HG03354 (cell line): ENCODE measurements around the gene AATF.
"Not testable (repeated sequence)": the region's sequence is repeated elsewhere in the genome, so short reads cannot be mapped to it uniquely, and the experiment has no call there.

ENCODE experiments used
- ATAC-seq: cut with Tn5 transposase; IDR thresholded peaks from one replicate; pipeline ENCODE4 v1.9.1; 2021; ENCODE audit warnings: mild to moderate bottlenecking; ENCODE audit not compliant: unreplicated experiment, poor library complexity, severe bottlenecking

Gene AATF

DNA sequence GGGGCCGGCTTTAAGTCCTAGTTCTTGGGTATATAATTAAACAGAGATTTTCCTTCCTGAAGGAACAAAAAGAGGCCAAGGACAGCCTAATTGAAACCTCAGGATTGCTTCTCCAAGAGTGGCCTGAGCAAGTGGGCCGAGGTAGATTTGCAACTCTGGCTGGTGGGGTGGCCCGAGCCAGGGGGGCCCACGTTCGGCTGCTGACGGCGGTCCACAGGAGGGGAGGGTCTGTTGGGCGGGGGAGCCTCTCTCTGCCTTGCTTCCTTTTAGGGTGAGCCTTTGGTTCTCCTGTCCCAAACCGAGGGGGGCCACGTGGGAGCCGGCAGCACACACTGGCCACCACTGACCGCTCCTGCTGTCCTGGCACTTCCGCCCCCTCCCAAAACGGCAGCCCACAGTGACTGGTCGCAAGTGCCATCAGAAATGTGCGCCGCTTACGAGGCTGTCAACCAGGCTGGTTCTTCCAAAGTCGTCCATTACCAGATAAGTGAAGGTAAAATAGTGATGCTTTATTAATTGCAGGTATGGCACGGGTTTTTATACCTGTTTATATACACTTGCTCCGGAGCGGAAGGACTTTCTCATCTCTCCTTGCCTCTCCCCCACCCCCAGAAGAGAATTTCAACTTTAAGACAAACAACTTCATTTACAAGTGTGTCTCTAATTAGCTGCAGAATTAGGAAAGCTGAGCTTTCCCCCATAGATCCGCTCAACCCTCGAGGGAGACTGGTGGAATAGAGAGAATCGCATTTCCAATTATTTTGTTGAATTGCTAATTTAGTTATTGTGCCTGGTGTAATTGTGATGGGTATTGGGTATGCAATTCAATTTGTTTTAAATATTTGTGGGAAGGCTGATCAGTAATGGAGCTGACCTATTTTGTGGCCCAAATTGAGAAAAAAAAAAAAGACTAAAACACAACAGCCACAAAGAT, 117.8 kb downstream of the AATF start:
- no peak for ATAC-seq

DNA sequence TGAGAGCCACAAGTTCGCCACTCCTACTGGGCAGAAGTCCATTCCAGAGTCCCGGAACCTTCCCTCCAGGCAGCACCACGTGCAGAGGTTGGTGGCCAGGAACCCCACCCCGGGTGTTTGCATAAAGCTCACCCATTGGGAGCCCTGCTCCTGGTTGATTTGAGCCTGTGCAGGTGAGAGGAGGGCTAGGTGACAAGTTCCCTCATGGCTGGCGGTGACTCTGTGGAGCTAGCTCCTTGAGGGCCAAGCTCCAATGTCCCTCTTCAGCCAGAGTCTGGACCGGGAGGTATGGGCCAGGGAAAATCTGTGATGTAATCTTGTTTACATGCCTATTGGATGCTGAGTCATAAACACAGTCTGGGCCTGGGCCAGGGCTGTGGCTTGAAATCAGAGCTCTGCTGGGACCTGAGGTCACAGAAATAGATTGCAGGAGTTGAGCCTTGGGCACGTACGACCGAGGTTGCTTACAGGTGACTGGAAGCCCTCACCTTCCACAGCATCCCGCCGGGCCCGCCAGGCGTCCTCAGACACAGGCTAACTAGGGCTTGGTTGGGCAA, 118.9 kb downstream of the AATF start:
- no peak for ATAC-seq

DNA sequence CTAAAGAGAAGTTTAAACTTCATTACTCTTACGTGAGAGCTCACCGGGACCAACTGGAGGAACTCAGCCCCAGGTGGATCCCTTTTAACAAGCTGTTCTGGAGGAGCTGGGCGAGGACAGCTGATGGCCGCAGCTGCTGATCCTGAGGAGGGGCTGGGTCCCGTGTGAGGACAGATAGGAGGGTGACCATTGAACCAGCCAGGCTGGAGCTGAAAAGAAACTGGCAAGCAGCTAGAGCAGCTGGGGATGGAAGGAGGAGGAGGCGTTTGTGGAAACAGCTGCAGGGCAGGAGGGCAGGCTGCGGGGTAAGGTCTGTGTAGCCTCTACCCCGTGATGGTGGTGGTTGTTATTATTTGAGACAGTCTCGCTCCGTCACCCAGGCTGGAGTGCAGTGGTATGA, 119.5 kb downstream of the AATF start:
- no peak for ATAC-seq

DNA sequence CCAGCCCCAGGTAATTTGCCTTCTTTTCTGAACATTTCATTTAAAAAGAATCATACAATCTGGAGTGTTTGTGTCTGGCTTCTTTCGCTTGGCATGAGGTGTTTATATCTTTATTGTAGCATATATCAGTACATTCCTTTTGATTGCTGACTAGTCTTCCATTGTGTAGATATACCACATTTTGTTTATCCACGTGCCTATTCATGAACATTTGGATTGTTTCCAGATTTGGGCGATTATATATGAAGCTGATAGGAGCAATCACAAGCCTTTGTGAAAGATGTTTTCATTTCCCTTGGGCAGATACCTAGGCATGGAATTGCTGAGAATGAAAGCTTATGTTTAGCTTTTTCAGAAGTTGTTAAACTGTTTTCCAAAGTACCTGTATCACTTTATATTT, 120.3 kb downstream of the AATF start:
- ATAC-seq, result no peak

DNA sequence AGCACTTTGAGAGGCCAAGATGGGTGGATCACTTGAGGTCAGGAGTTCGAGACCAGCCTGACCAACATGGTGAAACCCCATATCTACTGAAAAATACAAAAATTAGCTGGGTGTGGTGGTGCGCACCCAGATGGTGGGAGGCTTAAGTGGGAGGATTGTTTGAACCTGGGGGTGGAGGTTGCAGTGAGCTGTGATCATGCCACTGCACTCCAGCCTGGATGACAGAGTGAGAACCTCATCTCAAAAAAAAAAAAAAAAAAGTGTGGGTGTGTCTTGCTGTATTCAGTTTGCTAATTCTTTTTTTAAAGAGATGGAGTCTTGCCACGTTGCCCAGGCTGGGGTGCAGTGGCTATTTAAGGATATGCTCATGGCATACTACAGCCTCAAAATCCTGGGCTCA, 124.7 kb downstream of the AATF start:
- ATAC-seq, result not testable (repeated sequence)

DNA sequence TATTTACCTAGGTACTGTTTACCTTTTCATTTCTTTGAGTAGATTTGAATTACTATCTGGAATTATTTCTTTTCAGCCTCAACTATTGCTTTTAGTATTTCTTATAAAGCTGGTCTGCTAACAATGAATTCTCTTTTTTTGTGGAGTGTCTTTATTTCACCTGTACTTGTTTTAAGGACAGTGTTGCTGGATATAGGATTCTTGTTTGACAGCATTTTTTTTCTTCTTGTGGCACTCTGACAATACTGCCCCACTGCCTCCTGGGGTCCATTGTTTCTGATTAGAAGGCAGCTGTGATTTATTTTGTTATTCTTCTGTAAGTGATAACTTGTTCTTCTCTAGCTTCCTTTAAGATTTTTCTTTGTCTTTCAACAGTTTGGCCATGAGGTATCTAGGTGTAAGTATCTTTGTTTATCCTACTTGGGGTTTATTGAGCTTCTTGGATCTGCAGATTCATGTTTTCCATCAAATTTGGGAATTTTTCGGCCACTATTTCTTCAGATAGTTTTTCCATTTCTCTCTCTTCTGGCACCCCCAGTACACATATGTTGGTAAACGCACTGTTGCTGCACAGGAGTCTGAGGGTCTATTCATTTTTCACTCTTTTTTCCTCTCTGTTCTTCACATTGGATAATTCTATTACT, 130.4 kb downstream of the AATF start:
- no peak for ATAC-seq

DNA sequence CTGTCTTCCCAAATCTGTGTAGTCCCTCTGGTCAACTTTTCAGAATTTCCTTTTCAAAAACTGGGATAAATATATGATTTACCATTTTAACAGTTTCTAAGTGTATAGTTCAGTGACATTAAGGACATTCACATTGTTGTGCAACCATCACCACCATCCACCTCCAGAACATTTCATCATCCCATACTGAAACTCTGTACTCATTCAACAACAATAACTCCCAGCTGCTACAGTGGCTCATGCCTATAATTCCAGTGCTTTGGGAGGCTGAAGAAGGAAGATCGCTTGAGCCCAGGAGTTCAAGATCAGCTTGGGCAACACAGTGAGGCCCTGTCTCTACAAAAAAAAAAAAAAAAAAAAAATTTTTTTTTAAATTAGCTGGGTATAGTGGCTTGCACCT, 131.0 kb downstream of the AATF start:
- no peak for ATAC-seq

DNA sequence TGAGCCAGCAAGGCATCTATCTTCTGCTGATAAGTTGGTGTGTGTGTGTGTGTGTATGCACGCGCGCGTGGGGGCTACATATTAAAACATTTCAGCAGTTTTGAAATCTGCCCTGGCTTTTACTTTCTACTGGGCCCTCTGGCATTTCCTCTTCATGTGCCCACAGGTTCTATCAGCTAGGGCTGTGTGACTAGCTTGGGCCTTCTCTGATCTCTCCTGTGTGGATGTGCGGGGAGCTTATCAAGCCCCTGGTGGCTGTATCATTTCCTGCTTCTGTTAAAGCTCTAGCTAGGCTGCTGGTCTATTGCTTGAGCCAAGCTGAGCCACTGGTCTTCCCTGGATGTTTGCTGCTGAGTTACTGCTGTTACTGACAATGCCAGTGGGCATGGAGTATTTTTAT, 132.5 kb downstream of the AATF start:
- ATAC-seq, result no peak

DNA sequence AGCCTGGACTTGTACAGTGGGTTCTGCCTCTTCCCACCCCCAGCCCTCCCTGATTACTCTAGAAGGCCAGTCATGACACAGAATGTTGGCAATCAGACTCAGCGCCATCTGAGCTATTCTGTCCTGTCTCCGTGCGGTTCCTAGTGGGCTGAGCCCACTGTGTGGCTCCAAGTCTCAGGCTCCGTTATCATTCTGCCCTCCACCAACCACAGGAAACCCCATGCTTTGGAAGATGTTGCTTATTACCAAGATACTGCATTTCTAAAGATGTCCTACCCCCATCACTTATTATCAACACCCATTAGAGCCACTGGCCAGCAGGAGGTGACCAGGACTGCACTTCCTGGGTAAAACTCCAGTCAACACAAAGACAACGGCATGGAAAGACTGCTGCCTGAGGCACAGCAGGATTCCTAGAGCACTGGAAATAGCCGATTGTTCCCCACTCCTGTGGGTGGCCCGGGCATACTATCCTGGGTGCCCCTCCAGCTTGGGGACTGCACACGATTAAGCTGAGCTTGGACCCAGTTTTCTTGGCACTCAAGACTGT, 133.6 kb downstream of the AATF start:
- ATAC-seq, result no peak

DNA sequence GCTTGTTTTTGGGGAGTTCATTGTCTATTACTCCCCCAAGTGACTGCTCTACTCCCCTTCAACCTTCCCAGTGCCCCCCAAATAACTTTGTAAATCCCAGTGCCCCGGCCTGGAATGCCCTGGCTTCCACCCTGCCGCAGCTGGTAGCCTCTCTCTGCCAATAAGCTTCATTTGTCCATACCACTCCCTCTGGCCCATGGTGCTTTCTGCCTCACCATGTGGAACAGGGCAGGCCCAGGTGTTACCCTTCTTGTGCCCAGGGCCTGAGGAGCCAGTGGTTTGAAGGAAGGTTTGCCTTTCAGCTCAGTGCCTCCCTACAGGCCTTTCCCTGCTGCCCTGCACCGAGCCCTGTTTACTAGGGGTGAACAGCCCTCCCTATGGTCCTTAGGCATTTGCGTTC, 134.2 kb downstream of the AATF start:
- no peak for ATAC-seq

GRCh38 chr17:37083456-37083855, 134.7 kb downstream of the AATF start:
- ATAC-seq, result no peak

DNA sequence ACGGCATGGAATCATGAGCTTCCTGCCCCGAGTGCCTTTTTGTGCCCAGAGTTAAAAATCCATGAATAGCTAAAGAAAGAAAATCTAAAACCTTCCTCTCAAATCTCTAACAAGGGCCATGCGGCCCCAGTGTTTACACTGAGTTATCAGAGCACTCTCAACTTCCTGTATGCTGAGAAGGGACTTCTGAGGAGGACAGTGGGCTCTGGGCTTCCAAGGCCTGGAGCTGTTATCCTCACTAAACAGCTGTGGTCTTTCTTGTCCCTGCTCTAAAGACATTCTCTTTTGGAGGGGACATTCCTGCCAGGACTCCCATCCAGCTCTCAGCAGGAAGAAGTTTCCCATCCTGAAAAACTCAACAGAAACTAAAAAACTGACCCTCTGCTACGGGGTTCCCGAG, 135.6 kb downstream of the AATF start:
- ATAC-seq, result no peak

GRCh38 chr17:37086334-37086733, 137.6 kb downstream of the AATF start:
- ATAC-seq, result no peak

- ATAC-seq, result no peak
Observed at GRCh38 chr17:37086948-37087347, 138.2 kb downstream of the AATF start.

DNA sequence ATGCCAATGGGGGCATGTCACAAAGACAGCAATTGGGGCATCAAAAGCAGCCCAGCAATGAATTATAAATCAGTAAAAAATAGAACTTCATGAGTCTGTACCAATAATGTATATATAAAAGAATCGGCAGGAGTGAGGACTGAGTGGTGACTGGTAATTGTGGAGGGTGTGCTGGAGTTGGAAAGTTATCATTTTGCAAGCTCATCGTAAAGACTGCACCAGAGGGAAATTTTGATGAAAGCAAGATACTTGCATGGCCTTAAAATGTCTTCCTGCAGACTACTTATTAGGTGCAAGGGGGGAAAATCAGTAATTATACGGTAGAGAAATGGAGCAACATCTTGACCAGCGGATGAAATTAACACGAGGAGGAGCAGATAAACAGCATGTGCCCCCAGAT, 138.9 kb downstream of the AATF start:
- no peak for ATAC-seq

DNA sequence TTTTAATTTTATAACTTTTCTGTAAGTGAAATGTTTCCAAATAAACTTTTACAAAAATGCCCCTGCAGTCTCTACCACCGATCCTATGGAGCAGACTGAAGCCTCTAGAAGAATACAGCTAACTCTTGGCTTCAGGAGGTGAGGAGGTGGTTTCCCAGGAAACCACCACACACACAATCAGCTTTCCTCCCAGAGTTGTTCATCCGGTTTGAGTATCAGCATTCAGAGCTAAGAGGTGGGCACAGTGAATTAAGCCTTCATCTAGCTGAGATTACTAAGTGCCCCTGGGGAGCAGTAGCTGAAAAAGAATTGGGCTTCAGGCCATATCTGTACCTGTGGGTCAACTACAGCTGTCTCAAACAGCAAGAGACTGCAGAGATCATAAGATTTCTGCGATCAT, 139.7 kb downstream of the AATF start:
- no peak for ATAC-seq

DNA sequence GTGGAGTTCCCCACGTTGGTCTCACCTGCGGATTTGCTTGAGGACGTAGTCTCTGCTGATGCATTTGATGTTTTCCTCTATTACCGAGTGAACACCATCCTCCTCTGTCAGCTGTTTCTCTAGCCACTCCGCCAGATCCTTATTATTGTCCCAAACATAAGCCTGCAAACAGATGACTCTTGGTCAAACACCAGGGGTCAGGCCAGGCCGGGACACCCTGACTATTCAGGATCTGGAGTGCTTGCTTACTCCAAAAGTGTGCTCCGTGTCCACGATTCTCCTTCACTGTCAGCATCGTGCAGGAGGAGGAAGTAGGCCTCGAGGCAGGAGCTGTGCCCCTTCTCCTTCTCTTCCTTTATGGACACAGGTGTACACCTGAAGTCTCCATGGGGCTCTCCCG, 140.2 kb downstream of the AATF start:
- no peak for ATAC-seq

- peak; percentile 82 for ATAC-seq
Observed at GRCh38 chr17:37089956-37090355, 141.2 kb downstream of the AATF start.

DNA sequence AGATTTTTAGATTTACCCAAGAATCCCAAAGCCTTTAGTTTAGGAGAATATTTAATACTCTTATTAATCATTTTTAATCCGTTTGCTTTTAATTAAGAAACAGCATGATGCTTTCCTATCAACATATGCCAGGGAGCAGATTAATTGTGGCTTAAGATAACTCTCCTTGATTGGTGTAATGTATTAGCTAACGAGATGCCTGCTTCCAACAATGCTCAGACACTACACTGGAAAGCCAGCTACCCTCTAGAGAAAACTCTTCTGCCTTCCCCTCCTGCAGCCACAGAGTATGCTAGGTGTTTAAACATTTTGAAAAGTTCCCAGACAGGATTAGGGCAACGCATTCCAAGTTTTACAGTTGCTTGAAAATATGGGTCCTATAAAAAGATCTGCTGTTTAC, 142.2 kb downstream of the AATF start:
- no peak for ATAC-seq

DNA sequence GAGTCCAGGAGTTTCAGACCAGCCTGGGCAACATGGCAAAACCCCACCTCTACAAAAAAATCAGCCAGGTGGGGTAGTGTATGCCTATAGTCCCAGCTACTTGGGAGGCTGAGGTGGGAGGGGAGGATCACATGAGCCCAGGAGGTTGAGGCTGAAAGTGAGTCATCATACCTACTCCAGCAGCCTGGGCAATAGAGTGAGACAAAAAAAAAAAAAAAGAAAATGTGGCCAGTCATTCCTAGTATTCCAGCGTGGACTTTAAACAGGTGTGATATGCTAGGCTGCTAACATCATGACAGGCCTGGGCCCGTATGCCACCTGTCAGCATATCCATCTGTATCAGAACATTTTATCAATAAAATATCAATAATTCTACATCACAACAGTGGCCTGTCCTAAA, 143.3 kb downstream of the AATF start:
- ATAC-seq, result no peak

GRCh38 chr17:37092701-37093100, 143.9 kb downstream of the AATF start:
- no peak for ATAC-seq
